Activated CD8-positive, alpha-beta memory T cell treated with anti-CD3 and anti-CD28 coated beads, Interleukin-2, amount 50 U/mL, for 1 hour (primary cell): Measurements from ENCODE around the gene IGSF21.

Experiments
- DNase-seq: peaks from one replicate; pipeline ENCODE4 v3.0.0-alpha.2; 2020; ENCODE audit errors: extremely low read depth

IGSF21 gene

DNA sequence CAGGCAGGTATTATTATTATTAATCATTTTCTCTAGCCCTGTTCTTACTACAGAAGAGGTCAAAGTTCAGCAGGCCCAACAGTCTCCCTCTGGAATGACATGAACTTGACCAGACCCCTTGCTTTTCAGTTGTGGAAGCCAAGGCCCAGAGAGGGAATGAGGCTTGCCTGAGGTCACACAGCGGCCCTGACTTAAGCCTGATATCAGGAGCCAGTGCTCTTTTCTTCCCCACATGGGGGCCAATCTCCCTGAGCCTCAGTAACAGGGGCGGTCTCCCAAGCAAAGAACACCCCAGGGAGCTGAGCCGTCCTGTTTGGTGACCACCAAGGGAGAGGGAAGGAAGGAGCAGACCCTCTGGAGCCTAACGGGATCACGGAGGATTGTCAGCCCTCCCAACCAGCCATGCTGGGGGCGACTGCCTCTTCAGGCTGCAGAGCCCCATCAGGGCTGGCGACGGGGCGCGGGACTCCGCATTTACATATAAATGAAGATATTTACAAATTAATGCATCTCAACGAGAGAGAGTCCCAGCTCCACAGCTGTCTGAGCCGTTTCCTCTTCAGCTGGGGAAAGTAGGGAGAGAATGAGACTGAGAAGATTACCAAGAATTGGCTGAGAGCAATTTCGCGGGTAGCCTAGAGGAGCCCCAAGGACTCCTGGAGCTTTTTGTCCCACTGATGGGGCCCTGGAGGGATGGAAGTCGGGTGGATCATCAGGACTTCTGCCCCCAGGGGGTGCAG, 187.0 kb downstream of the IGSF21 start:
- no peak for DNase-seq

DNA sequence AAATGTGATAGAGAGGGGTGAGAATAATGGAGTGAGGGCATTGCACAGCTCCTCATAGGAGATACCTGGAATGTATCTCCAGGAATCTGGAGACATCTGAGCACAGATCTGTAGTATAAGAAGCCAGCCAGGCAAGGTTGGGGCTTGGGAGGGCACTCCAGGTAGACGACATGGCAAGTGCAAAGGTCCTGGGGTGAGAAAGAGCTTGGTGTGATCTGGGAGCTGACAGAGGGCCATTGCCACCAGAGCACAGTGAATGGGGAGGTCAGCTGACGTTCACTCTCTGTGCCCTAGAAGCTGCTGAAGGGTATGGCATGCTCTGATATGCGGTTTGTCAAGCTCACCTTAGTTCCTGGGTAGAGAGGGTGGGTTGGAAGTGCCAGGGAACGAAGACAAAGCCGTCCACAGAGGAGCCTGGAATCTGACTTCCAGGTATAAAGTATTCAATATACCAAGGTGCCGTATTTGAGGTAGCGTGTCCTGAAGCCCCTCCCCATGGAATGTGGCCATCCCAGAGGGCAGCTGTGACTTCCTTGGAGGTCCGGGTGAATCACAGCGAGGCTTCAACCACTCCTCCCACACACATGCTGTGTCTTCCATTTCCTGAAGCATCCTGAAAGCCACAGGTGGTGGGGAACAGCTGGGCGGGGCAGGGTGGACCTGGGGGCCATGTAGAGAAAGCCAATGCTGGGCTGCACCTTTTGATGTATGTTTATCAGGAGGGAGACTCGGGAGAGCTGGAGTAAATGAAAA, 190.5 kb downstream of the IGSF21 start:
- DNase-seq: no peak

DNA sequence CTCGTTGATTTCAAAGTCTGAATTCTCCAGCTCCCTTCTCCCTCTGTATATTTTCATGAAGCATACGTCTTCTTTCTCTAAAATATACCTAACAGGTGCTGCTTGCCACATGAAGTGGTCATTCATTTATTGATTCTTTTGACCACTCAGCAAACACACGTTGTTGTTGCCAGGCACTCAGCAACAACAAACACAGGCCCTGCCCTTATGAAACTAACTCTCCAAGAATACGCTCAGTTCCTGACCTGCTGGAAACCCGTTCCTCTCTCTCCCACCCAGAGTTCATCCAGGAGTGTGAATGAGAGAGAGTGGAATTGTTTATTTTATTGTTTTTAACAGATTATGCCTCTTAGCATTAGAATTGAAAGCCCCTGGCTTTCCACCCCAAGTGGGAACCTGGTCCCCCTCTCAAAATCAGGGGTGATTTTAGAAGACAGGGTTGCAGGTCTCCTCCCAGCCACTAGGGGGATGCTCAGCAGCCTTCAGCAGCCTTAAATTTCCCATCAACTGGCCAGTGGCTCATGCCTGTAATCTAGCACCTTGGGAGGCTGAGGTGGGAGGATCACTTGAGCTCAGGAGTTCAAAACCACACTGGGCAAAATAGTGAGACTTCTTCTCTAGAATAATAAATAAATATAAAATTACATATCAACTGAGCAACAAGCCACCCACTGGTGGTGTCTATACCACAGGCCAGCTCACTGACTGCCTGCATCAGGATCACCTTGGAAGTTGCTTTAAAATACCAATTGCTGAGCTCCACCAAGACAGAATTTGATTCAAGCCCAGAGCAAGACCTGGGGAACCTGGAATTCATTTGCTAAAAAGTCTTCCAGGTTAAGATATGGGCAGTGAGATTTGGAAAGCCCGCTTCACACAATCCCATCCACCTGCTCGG, 192.1 kb downstream of the IGSF21 start:
- DNase-seq: no peak

DNA sequence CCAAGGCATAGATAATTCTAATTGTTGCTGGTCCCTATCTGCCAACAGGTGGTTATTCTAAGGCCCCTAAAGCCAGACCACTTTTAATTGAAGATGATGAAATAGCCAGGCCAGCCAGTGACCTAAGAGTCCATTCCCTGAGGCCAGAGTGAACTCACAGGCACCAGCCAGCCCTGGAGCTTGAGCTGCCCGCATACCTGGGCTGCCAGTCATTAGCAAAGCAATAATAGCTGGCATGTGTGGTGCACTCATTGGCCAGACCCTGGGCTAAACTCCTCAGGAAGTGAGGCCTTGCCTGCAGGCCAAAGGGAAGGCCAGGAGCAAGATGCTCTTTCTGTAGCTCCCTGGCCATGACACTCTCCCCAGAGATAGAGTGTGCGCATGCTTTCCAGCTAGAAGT, 192.8 kb downstream of the IGSF21 start:
- no peak for DNase-seq

DNA sequence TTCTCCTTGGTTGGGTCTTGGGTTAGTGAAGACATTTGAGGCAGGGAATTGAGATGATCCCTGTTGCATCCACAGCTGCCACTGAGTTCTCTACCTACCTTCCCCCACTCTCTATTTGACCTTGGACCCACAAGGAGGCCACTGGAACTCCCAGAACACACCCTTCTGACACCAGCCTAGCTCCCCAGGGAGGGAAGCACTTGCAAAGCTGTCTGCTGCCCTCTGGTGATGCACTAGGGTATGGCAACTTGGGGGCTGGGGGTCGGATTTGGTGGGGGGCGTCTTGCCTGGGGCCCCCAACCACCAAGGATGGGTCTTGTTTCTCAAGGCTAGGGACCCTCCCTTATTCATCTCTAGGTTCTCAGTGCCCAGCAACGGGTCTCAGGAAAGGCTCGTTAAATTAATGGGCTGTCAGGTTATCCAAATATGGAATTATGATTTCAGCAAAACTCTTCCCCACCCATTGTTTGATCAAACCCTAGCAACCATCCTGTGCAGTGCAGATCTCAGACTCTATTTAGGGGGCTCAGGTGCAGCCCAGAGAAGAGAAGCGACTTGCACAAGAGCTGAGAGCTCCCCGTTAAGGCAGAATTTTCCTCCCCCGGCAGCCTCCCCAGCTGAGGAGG, 195.3 kb downstream of the IGSF21 start:
- DNase-seq: no peak

DNA sequence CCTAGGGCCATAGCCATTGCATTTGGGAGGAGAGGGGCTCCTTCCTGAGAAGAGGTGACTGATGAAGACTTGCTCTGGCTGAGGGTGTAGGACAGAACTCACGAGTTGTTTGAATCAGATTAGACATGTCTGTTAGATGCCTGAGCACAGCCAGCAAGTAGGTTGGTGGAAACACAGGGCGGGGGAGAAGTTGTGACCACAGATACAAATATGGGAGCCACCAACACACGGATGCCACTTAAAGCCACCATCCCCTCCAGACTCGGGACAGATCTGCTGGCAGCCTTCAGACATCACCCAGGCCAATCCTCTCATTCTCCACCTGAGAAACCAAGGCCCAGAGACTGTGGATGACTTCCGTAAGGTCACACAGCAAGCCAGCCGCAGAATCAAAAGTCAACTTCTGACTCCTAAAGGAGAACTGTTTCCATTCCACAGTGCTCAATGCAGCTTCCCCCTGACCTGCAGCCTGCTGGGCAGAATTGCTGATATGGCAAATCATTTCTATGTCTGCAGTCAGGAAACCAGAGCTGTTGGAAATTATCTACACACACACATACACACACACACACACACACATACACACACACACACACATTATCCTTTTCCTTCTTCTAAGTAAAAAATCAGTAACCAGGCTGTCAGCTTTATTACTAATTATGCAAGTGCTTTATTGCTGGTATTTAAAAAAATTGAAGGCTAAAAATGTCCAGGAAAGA, 196.7 kb downstream of the IGSF21 start:
- DNase-seq: no peak

DNA sequence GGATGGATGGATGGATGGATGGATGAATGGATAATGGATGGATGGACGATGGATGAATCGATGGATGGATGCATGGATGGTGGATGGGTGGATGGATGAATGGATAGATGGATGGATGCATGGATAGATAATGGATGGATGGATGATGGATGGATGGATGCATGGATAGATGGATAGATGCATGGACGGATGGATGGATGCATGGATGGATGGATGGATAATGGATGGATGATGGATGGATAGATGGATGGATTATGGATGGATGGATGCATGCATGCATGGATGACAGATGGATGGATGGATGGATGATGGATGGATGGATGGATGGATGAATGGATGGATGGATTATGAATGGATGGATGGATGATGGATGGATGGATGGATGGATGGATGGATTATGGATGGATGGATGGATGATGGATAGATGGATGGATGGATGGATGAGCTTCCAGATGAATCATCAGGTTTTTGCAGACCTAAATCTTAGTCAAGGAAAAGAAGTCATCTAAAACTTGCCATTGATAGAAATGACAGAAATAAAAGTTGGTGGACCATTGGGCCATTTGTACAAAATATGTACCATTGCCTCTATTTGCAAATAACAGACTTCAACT, 197.7 kb downstream of the IGSF21 start:
- DNase-seq: no peak

DNA sequence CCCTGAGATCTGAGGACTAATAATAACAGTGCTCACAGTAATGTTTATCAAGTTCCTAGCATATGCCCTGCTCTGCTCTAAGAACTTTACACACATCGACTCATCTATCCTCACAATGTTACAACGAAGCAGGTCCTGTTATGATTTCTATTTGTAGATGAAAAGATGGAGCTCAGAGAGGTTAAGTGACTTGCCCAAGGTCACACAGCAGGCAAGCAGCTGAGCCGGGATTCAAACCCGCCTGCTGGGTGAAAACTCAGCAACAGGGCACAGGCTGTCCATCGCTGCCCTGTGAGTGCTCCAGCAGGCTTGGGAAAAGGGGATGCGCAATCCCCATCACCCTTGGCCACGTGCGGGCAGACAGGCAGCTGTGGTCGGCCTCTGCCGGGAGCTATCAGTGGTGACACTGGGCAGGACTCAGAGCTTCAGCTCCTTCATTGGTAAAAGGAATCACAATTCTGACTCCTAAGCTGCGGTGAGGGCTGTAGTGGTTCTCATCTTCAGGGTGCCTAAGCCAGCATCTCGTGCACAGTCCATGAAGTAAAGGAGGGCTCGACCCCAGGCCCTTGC, 199.8 kb downstream of the IGSF21 start:
- no peak for DNase-seq

DNA sequence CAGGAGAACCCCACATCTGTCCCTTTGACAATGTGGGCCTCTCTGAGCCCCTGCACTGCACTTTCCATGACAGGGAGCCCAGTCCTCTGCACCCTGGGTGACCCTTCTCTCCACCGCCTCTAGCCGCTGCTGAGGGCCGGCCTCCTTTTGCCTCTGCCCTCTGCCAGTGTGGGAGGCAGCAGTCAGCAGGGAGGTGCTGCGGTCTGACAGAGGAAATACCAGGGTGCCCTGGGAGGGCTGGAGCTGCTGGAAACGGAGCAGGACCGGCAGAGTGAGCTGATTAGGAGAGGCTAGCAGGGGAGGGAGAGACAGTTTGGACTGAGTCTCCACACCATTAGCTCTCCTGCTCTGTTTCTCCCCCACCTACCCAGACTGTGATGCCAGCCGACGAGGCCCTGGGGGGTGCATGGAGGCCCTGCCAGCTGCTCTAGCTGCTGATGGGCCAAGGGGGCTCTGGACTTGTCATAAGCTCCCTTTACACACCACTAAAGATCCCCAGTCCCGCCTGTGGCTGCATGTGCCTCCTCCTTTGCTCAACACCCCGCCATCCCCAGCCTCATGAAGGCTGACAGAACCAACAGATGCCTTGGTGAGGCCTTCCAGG, 202.1 kb downstream of the IGSF21 start:
- DNase-seq: no peak

DNA sequence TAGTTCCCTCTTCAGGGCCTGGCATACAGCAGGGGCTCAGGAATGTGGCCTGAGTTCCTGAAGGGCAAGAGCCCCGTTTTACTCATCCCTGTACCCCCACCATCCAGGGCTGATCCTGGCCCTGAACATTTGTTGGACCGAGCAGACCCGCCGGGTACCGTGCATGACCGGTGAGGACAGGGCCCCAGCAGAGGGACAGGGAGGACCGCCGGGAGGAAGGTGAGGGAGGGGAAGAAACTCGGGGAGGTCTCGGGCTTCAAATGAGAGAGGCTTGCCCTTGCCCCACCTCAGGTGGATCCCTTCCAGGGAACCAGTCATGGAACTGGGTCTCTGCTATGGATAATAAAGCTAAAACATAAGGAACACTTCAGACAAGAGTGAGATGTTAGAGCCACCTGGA, 205.4 kb downstream of the IGSF21 start:
- DNase-seq: no peak

DNA sequence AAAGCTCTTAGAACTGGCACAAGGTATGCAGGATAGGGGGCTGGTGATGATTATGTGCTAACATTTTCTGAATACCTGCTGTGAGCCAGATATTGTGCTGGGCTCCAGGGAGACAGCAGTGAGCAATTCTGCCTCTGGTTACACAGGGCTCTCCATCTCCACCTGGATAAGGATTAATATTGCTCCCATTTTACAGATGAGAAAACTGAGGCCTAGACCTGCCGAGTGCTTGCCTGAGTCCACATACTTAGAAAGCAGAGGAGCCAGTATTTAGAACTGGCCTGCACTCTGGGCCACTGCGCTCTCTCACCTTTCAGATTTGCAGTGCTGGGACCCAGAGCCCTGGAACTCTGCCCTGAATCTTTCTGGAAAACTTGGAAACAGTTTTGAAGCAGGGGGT, 205.9 kb downstream of the IGSF21 start:
- no peak for DNase-seq

DNA sequence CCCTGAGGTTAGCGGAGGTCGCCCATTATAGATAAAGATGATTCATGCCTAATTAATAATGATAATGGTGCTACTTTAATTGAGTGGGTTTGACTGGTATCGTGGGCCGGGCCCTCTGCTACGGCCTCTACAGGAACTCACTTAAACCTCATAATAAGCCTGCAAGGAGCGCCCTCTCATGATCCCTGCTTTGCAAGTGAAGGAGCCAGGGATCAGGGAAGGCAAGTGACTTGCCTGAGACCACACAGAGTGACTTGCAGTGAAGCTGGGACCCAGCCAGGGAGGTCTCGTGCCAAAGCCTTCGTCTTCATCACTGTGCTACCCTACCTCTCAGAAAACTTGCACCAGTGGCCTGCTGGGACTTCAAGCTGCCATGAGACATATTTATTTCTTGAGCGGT, 206.8 kb downstream of the IGSF21 start:
- DNase-seq: no peak

DNA sequence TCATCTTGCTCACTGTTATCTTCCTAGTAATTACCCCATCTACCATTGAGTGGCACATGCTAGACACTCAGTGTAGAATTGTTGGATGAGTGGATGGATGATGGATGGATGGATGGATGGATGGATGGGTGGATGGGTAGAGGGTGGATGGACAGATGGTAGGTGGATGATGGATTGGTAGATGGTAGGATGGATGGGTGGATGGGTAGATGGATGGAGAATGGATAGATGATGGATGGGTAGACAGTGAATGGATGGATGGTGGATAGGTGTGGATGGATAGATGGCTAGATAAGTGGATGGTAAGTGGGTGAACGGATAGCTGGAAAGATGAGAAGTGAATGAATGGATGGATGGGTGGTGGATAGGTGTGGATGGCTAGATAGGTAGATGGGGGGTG, 207.9 kb downstream of the IGSF21 start:
- DNase-seq: no peak

DNA sequence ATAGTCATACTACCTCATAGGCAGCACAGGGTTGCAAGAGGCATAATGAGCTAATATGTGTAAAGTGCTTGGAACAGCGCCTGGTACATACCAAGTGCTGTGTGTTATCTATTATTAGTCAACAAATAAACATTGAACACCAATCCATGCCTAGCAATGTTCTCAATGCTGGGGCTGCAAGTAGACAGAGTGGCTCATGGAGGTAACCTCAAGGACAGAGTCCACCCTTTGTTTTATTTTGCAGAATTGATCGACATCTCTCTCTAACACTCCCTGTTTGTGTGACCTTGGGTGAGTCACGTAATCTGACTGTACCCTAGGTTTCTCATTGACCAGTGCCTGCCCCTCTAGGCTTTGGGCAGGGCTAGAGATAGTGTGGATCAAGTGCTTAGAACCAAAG, 209.2 kb downstream of the IGSF21 start:
- DNase-seq: no peak

DNA sequence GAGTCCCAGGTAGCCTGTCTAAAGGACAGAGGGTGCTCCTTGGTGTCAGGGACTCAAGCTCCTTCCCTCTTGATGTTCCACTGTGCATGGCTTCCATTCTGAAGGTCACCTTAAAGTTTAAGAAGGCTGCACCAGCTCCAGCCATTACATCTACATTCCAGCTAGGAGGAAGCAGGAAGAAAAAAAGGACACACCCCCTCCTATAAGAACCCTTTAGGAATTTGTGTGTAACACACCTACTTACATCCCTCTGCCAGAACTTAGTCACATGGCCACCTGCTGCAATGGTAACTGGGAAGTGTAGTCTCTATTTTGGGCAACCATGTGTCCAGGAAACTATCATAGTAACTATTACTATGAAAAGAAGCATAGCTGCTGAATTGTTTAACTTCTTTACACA, 211.5 kb downstream of the IGSF21 start:
- no peak for DNase-seq

DNA sequence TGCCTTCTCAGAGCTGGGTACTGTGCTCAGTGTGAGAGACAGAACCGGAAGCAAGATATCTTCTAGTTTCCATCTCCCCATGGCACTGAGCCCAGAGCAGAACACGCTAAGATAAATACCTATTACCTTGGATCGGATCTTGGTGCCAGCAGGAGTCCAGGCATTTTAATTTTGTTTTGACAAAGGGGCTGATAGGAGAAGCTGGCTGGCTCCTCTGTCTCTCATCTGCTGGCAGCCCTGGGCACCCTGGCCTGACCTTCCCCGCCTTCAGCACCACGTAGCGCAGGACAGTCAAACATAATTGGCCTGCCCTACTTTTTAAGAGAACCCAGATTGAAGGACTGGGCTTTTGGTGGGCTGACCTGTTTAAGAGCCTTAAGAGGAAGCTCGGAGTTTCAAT, 212.5 kb downstream of the IGSF21 start:
- DNase-seq: no peak

DNA sequence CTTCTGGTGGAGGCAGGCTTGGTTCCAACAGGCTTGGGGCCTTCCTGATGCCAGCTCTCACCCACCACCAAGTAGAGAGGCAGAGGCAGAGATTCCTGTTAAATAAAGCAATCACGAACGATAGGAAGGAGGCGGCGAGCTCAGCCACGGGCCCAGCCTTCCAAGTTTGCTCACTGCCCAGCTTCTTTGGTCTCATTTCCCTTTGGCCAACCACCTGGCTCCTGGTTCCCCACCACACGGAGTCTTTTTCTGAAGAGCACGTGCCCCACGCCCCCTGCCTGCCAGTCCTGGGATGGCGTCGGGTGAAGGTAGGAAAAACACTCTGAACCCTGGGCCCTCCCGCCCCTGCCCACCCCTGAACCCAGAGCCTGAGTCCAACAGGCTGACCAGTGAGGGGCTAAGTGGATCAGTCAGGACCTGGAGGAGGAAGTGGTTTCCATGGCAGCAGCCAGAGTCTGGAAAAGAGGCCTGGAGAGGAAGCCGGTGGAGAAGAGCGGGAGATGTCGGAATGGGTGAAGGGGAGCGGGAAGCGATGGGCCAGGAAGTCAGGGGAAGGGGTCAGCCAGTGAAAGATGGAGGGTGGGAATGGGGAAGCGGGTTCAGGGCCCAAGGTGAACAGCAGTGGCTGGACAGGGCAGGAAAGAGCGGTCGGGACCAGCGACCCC, 214.9 kb downstream of the IGSF21 start:
- DNase-seq: no peak

DNA sequence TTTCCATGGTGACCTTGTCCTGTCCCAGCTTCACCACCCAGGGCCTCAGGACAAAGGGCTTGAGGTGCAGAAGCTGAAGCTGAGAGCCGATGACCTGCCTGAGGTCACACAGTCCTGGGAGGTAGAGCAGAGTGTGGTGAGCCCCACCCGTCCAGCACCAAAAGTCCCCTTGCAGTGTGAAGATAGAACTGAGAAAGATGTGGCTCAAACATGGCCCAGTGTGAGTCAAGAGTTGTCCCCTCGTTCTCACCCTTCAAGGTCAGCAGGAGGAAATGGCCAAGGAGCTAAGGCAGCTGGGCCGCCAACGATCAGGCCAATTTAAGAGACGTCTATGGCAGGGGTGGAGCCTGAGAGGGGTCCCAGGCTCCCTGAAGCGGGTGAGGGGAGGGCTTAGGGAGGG, 215.7 kb downstream of the IGSF21 start:
- no peak for DNase-seq

DNA sequence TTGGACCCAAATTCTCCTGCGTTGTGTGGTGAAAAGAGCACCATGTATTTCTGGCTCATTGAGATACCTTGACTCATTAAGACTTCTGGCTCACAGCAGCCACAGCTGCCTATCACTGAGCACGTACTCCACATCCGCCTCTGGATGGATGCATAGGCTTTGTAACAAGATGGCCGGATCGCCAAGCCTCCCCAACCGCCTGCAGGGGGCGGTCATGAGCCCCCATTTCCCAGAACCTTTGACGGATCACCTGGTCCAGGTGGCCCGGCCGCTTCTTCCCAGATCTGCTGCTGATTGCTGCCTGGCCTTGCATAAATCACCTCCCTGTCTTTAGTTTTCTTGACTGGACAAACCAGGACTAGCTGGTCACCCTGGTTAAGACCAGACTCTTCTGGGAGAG, 216.6 kb downstream of the IGSF21 start:
- no peak for DNase-seq

DNA sequence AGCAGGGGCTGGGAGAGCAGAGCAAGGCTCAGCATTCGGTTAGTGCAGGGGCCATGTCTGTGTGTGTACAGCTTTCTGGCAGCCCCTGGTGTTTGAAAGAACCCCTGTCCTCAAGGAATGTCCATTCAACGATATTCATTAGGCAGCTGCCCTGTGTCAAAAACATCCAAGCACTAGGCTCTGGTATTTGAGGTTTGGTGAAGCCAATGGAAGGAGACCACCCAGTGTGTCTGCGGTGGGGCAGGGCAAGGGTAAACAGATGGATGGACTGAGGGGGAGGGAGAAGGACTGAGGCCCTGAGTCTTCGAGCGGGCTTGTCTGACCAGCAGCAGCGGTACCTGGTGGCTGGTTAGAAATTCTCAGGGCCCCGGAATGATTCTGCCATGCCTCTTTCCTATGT, 217.5 kb downstream of the IGSF21 start:
- DNase-seq: no peak
